DMS53 treated with DMSO at 0.1 percent for 48 hours (cell line): Measurements from ENCODE around the gene ATG9A.

ENCODE experiments used
- DNase-seq: peaks from one replicate; lab custom pipeline; 2025; ENCODE audit not compliant: unreplicated experiment; lab: John Stamatoyannopoulos, UW

ATG9A gene

DNA sequence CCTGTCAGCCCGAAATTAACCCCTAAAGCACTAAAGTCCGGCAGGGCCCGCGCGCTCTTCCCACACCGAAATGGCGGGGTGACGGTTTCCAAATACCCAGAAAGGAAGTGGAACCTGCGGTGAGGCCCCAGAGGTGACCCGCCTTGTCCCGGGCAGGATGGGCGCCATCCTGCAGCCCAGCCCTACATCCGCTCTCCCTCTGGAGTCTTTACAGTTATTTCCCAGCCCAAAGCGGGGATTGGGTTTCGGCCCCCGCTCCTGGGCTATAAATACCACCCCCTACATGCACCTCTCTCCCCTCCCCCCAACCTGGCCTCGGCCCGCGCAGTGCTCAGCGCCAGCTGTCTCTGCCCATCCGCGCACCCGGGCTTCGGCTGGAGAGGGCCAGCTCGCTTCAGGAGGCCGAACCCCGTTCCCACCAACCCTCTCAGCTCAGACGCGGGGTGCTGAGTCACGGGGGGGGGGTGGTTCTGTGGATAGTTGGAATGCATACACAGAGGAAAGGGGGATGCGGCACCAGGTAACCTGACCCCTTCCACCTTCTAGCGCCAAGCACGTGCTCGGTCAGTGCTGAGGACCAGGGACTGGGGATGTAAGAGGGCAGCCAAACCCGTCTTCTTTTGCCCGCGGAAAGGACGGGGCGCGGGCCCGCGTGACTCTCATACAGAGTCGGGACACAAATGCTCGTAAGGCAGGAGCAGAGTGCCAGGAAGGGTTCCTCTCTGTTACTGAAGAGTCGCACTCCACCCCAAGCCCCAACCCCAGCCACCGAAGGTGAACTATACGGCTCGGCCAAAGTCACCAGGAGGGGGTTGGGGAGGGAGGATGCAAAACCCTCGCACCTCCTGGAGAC, 23.7 kb upstream of the ATG9A start, which contains the start of gene TUBA4B:
TSS of gene TUBA4B (plus strand) at position 344 of the 853 bp plus-strand sequence. CDS start at position 509, 165 bp downstream.
- DNase-seq, result peak; percentile 10

DNA sequence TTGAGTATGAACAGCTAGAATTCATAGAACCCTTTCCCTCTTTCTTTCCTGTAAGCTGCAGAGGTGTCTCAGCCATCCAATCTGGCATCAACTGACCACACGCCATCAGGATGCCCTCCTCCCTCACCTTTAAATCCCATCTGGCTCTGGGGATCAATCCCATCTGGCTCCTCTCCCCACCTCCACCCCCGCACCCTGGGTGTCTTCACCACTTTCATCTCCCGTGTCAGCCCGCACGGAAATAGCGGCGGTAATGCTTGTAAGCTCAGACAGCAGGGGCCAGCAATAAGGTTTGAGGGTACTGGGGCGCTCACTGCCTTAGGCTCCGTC, 23.1 kb upstream of the ATG9A start:
- no peak for DNase-seq

DNA sequence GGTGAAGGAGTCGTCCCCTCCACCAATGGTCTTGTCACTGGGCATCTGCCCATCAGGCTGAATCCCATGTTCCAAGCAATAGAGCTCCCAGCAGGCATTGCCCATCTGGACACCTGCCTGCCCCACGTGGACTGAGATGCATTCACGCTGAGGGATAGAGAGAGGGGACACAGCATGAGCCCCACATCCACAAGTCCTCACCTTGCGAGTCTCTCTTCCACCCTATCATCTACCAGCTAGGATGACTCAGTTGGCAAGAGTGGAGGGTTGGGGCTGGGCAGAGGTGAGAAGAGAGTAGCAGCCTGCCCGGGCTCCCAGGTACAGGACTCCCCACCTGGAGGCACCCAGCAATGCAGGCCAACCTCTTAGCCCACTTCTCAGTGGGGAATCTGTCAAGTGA, 22.6 kb upstream of the ATG9A start:
- no peak for DNase-seq

DNA sequence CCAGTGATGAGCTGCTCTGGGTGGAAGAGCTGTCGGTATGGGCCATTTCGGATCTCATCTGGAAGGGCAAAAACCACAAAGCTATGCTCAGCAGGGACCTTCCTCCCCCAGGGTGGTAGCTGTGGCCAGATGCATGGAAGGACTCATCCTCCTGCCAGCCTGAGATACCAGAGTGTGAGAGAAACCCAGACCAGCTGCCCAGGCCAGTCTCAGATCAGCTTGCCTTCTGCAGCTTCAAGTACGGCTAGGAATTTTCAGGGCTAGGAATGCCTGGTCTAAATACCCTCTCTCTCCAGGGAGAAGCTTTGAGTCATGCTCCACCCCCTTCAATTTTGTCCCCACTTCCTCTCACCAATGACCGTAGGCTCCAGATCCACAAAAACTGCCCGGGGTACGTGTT, 22.2 kb upstream of the ATG9A start:
- no peak for DNase-seq

DNA sequence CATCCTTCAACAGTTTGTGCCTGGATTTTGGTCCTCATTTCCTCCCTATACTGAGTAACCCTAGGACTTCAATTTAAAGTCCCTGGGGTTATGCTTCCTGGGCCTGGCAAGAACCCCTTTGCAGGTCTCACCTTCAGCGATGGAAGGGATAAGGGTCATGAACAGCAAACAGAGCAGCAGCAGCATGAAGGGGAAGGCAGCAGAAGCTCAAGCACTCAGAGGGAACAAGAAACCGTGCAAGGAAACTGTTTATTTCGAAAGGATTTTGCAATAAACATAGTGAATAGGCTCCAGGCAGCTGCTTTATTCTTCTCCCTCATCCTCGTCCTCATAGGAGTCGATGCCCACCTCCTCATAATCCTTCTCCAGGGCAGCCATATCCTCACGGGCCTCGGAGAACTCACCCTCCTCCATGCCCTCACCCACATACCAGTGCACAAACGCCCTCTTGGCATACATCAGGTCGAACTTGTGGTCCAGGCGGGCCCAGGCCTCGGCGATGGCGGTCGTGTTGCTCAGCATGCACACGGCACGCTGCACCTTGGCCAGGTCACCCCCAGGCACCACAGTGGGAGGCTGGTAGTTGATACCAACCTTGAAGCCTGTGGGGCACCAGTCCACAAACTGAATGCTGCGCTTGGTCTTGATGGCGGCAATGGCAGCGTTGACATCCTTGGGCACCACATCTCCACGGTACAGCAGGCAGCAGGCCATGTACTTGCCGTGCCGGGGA, 20.8 kb upstream of the ATG9A start:
- peak; percentile 9 for DNase-seq

DNA sequence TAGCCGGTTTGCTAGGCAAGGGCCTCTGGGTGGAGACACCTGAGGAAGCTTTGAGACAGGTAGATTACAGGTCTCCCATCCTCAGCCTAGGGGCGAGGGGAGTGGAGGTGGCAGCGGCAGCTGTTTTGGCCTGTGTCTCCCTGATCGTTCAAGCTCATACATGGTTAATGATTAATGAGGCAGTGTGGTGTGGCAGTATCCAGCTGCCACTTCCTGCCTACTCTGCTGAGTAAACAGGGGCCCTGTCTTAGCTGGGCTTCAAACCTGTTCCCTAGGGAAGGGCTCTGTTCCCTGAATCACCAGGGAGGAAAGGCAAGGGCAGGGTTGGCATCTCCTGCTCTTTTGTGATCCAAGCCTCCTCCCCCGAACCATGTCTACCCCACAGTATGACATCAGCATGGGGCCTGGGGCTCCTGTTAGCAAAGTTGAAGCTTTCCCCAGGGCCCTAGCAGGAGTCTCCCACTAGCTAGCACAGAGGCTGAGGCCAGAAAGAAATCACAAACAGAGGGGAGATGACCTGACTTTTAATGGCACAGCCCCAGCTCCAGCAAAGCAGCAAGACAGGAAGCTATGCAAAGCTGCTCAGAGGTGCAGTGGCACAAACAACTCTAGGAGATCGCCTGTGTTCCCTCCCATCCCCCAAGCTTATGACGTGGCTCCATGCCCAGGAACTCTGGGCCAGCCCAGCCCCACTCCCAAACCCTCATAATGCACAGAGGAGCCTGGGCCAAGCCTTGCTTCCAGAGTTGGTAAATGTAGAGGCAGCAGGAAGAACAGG, 20.0 kb upstream of the ATG9A start:
- DNase-seq, result peak; percentile 95

DNA sequence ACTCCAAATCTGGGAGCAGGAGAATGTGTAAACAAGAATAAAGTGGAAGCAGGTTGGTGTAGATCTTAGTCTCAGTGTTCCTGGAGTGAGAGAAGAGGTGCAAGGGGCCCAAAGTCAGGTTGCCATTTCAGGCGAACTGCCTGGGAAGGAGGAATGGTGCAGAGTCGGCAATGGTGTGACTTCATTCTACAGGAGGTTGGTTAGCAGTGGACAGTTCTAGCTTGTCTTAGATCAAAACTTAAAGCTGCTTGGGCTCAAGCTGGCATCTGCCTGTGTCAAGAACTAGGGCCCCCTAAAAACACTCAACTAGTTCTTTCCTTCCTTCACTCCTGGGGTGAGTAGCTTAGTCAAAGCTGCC, 19.4 kb upstream of the ATG9A start:
- no peak for DNase-seq

DNA sequence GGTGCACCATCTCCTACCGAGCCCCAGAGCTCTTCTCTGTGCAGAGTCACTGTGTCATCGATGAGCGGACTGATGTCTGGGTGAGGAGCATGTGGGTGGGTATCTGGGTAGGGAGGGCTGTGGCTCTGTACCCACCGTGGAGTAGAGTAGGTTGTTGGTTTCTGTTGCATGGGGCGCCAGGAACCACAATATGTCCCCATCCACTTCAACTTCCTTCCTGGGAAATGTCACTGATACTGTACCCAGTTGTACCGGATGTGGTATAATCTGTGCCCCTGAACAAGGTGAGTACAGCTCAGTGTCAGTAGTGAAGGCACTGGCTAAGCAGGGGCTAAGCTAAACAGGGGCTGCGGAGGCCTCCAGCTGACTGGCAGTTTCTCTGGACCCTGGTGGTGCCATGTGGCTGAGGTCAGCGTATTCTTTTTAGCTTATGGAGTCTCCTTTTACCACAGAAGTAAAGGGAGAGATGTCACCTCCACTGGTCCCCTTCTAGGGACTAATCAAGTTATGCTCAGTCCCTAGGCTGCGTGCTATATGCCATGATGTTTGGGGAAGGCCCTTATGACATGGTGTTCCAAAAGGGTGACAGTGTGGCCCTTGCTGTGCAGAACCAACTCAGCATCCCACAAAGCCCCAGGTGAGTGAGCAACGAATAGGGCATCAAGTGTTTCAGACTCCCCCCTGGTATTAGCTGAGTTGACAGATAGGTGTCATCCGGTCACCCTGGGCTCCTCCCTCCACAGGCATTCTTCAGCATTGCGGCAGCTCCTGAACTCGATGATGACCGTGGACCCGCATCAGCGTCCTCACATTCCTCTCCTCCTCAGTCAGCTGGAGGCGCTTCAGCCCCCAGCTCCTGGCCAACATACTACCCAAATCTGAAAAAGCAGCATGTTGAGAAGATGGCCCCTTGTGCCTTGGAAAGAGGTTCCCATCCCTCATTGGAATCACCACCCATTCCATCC, 18.5 kb upstream of the ATG9A start:
- DNase-seq, result no peak

DNA sequence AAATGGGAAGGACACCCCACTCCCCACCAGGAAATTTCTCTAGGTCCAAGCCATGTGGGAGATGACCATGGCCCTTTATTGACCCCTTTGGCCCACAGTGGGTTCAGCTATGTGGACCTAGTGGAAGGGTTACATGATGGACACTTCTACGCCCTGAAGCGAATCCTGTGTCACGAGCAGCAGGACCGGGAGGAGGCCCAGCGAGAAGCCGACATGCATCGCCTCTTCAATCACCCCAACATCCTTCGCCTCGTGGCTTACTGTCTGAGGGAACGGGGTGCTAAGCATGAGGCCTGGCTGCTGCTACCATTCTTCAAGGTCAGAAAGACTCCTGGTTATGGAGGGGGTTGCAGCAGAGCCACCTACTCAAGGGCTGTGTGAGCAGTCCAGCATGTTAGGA, 17.1 kb upstream of the ATG9A start:
- no peak for DNase-seq

DNA sequence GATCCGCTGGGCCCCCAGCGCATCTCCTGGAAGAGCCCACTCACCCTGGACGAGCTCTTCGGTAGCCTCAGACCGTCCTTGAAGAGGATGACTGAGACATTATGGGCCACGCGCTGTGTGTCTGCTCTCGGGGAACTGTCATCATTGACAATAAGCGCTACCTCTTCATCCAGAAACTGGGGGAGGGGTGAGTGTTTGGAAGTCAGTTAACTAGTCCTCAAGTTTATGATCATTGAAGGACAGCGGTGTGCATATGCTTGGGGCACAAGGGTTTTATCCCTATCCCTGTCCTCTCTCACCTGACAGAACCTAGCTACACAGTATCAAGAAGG, 16.4 kb upstream of the ATG9A start:
- DNase-seq, result no peak

DNA sequence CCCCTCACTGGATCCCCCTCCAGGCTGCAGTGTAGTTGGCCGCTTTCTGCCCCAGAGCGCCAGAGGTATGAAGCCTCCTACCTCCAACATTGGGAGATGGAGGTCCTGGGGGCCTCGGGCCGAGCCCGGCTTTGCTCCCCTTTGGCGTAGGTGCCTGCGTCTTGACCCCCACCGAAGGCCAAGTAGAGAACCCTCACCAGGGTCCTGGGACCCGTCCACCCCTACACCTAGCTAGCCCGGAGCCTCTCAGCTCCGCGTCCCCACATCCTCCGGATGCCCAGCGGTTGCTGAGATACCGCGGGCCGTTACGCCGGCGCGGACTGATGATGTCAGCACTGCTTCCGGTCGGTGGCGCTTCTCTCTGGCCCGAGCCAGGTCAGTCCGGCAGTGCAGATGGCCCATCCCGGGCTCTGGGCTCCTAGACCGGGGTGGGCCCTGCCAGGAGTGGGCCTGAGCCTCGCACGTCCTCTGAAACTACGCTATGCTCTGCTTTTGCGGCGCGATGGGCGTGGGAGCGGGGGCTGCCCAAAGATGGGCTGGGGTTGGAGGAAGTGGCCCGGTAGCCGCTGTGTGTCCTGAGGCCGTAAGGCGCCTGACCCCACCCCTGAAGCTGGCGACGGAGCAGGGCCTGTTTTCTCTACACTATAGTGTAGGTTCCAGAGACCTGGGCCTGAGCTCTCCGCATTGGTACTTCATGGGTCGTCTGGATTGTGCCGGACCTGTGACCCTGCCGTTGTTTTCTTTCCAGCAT, 15.9 kb upstream of the ATG9A start, which contains the start of the genes GLB1L and STK16:
TSS of gene GLB1L (minus strand) at position 297 of the 751 bp plus-strand sequence. CDS start 1,871 bp downstream, outside the sequence.
TSS of gene STK16 (plus strand) at position 332 of the 751 bp plus-strand sequence. CDS start 521 bp downstream, outside the sequence.
- DNase-seq, result peak; percentile 40

DNA sequence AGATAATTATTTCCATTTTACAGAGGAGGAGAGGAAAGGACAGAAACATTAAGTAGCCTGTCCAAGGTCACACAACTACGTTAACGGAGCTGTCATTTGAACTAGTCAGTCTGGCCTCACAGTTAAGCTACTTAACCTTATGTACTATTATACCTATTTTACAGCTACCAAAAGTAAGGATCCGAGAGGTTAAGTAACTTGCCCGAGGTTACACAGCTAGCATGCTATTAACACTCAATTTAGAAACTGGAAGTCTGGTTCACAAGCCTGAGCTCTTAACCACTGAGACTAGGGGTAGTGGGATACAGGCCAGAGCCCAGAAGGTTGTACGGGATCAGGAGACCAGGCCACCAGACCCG, 15.3 kb upstream of the ATG9A start:
- no peak for DNase-seq

DNA sequence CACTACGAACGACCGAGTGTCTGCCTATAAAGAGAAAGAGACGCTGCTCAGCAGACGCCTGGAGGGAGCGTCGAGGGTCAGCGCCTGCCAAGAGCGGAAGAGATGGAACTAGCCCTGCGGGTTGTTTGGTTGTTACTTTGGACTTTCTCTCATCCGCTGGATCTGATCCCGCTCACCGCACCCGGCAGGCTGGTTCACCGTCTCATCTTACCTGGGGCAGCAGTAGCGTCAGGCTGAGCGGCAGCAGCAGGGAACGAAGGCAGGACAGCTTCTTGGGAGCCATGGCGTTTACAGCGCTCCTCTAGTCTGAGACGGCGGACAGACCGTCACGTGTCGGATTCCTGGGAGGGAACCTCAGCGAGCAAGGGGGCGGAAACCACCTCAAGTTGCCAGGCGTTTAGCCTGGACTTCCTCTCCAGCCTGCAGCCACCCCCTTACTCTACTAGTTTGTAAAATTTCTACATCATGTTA, 13.9 kb upstream of the ATG9A start:
- DNase-seq, result no peak

DNA sequence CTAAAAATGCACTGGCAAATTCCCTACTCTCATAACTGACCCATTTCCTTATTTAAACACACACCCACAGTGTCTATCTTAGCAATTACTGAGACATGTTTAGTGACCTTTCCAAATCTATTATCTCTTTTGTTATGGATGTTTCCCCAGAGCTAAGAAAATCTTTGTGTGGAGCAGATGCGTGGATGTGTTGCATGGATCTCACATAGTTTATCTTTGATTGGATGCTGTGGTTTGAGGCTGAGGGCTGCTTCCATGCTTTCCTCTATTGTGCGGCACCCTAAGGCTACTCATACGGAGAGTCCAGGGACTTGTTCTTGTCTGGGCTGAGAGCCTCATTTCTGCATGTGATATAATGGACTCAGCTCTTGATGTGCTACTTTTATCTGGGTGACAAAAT, 4.9 kb upstream of the ATG9A start:
- no peak for DNase-seq

DNA sequence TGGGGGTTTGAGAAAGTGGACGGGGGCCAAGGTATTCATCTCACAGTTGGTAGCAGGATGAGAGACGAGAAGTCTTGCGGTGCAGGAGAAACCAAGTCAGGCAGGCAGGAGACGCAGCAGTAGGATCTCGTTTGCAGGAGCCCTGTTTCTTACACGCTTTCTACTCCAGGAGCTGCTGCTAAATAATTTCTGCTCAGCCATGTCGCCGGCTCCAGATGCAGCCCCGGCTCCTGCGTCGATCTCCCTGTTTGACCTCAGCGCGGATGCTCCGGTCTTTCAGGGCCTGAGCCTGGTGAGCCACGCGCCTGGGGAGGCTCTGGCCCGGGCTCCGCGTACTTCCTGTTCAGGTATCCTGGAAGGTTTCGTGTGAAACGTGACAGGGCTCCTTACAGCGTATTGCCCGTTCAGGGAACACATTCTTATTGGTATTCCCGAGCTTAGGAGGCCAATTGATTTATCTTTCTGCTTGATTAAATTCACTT, 664 bp upstream of the ATG9A start:
- no peak for DNase-seq

DNA sequence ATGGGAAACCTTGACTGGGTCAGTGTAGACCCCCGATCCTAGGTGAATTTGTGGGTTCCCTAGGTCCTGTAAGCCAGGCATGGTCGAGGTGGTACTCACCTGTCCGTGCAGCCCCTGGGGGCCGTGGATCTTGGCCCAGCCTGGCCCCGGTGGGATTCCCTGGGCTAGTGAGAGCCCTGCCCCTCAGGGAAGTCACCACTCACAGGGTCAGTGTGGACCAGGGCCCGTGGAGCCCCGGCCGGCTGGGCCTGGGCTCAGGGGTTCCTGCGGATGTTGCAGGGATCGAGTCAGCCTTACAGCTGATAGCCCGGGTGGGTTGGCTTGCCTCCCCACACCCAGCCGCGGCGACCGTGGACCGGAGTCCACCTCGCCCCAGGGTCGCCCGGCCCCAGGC, 528 bp downstream of the ATG9A start:
- DNase-seq, result no peak

DNA sequence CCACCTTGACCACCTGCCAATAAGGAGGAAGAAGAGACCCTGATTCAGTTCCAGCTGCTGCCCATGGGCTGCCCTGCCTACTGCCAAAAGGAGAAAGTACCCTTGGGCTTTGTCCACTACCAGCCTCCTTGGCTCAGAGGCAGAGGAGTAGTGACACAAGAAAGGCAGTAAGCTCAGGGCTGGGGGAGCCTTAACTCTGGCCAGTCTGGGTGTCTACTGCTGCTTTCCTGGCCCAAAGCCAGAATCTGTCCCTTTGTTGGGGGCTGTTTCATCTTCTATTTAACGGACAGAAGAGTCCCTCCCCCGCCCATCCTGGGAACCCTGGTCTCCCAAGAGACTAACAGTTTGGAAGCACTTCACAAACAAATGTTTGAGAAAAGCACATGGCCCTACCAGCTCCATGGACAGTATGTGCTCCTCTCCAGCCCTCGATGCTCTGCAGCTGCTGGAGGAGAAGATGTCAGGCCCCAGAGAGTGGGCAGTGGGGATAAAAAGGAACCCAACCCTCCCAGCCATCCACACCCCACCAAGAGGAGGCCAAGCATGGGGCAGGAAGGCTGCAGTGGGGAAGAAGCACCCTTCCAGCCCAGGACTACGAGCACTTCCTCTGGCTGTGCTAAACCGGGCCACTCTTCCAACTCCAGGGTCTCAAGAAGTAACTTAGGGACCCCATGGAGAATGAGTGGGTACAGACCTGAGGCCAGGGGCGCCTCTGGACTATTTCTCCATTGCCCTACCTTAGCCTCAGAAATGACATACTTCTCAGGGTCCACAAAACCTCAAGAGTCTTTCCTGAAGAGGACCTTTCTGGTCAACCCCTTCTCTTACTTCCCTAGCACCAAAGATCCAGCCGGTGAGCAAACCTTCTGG, 1.2 kb downstream of the ATG9A start:
- DNase-seq, result no peak

DNA sequence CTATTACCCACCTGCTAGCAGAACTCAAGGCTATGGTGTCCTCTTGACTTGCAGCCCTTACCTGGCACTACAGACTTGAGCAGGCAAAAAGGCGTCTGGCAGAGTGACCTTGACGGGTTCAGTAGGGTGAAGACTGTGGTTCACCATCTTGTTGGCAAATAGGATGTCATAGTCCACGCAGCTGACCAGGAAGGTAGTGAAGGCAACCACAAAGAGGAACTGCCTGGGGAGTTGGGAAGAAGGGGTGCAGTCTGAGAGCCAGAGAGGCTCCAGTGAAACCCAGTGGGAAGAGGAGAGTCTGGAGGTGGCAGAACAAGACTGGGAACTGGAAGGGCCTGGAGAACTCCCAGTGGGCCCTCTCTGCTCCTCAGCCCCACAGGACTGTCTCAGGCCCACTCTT, 4.1 kb downstream of the ATG9A start:
- DNase-seq, result no peak
